Gastroesophageal sphincter (tissue), 3 donors: ENCODE data around the gene ZBTB7A.

ENCODE experiments used
- CTCF ChIP-seq, 4 experiments: fragments of 200-600 bp in 2 of 4; fragments of 450-650 bp in 2 of 4; sonication (generic) in 1 of 4; IDR thresholded peaks; one replicate each; pipeline ENCODE4 v1.5.1; 2017 to 2019; ENCODE audit warnings: antibody characterized with exemption in 4 of 4, mild to moderate bottlenecking in 2 of 4, moderate library complexity in 2 of 4
- POLR2A ChIP-seq, 2 donors: fragments of 450-650 bp; IDR thresholded peaks; one replicate each; pipeline ENCODE4 v1.6.1; 2017; ENCODE audit warnings: antibody characterized with exemption in 2 of 2, mild to moderate bottlenecking in 2 of 2, moderate library complexity in 1 of 2

GRCh38 chr19:4007836-4008539, 58.7 kb downstream of the ZBTB7A start:
- TF ChIP-seq CTCF (IDR thresholded peaks at IDR 0.05), result no peak
- TF ChIP-seq POLR2A (IDR thresholded peaks at IDR 0.05), result no peak
